ENCODE results near the gene AHSG. TPM values are rescaled to one million over a fixed set of nuclear protein-coding genes. Genes with fewer than 3 reads are reported as not detected.

The AHSG gene
- total RNA-seq, 2 donors from 2014 or later: not detected

- no peaks in the 10 kb centered on the region for H3K36me3 ChIP-seq (replicated peaks in 1 of 2; ENCODE audit: insufficient read depth in 1 of 2, low read depth in 2 of 2)
- no peak for TF ChIP-seq POLR2A (IDR thresholded peaks at IDR 0.05)
- DNase-seq (no peak), ATAC-seq (no peak)
- H3K9me3 ChIP-seq: no peaks in the 10 kb centered on the region
- 82 to 85% methylated on average over 7 of the region's 7 CpGs for WGBS, 2 donors
- peaks cover 18% of the 10 kb centered on the region for H3K4me1 ChIP-seq
- intact Hi-C loops (cut with DNase I): no loop called here
- H3K27ac ChIP-seq: no peak overlapping the region
- no peak overlapping the region for H3K4me3 ChIP-seq
- H3K27me3 ChIP-seq: no peaks in the 10 kb centered on the region
Observed at GRCh38 chr3:186636536-186636935, 23.7 kb downstream of the AHSG start.

GRCh38 chr3:186637686-186638085 lies 24.8 kb downstream of the AHSG start:
- H3K27me3 ChIP-seq: no peaks in the 10 kb centered on the region
- no peak for TF ChIP-seq POLR2A (IDR thresholded peaks at IDR 0.05)
- TF ChIP-seq CTCF (IDR thresholded peaks at IDR 0.05): no peak
- 48 to 66% methylated on average over 3 of the region's 3 CpGs for WGBS, 2 donors
- no peaks in the 10 kb centered on the region for H3K36me3 ChIP-seq (replicated peaks in 1 of 2; ENCODE audit: insufficient read depth in 1 of 2, low read depth in 2 of 2)
- intact Hi-C loops (cut with DNase I): no loop called here
- H3K4me1 ChIP-seq: peaks cover 18% of the 10 kb centered on the region
- no peaks in the 10 kb centered on the region for H3K9me3 ChIP-seq
- H3K4me3 ChIP-seq: no peak overlapping the region
- no peak for DNase-seq
- H3K27ac ChIP-seq: no peak overlapping the region
- no peak for ATAC-seq

GRCh38 chr3:186638259-186638658 lies 25.4 kb downstream of the AHSG start:
- DNase-seq (no peak), ATAC-seq (no peak)
- Histone ChIP-seq H3K27ac (no peak overlapping the region), H3K9me3 (no peaks in the 10 kb centered on the region), H3K4me1 (peaks cover 17% of the 10 kb centered on the region), H3K4me3 (no peak overlapping the region), H3K36me3 (replicated peaks in 1 of 2; ENCODE audit: insufficient read depth in 1 of 2, low read depth in 2 of 2) (no peaks in the 10 kb centered on the region), H3K27me3 (no peaks in the 10 kb centered on the region)
- intact Hi-C loops (cut with DNase I): no loop called here
- TF ChIP-seq POLR2A (IDR thresholded peaks at IDR 0.05): no peak
- TF ChIP-seq CTCF (IDR thresholded peaks at IDR 0.05): no peak
- 88 to 100% methylated on average over 2 of the region's 2 CpGs for WGBS, 2 donors

- no peak for ATAC-seq
- 40 to 58% methylated on average over 1 of the region's 1 CpG for WGBS, 2 donors
- Histone ChIP-seq H3K9me3 (no peaks in the 10 kb centered on the region), H3K4me1 (peaks cover 4% of the 10 kb centered on the region), H3K27ac (no peak within 1 kb of the TSS), H3K36me3 (replicated peaks in 1 of 2; ENCODE audit: insufficient read depth in 1 of 2, low read depth in 2 of 2) (no peaks in the 10 kb centered on the region), H3K27me3 (no peaks in the 10 kb centered on the region), H3K4me3 (no peak within 1 kb of the TSS)
- intact Hi-C loops (cut with DNase I): no loop called here
- no peak for DNase-seq
- TF ChIP-seq POLR2A (IDR thresholded peaks at IDR 0.05): no peak
- no peak for TF ChIP-seq CTCF (IDR thresholded peaks at IDR 0.05)
Observed at GRCh38 chr3:186639778-186640472, 27.1 kb downstream of the AHSG start, which contains the start of gene FETUB. TSS of gene FETUB (plus strand) at chr3:186640399. CDS start at chr3:186640461, 62 bp downstream.

GRCh38 chr3:186640473-186640818 lies 27.6 kb downstream of the AHSG start:
- peak; percentile 24 for ATAC-seq
- intact Hi-C loops (cut with DNase I): no loop called here
- peaks cover 4% of the 10 kb centered on the region for H3K4me1 ChIP-seq
- H3K36me3 ChIP-seq (replicated peaks in 1 of 2; ENCODE audit: insufficient read depth in 1 of 2, low read depth in 2 of 2): no peaks in the 10 kb centered on the region
- H3K4me3 ChIP-seq: no peak overlapping the region
- no peaks in the 10 kb centered on the region for H3K9me3 ChIP-seq
- 66 to 71% methylated on average over 6 to 9 of the region's 9 CpGs for WGBS, 2 donors
- H3K27ac ChIP-seq: no peak overlapping the region
- no peak for TF ChIP-seq POLR2A (IDR thresholded peaks at IDR 0.05)
- TF ChIP-seq CTCF (IDR thresholded peaks at IDR 0.05): no peak
- no peaks in the 10 kb centered on the region for H3K27me3 ChIP-seq
- no peak for DNase-seq
